Large intestine (tissue), 3 donors: ENCODE data around the gene PCDHGA6. TPM values are rescaled to one million over a fixed set of nuclear protein-coding genes. Genes with fewer than 3 reads are reported as not detected.
"Not testable (repeated sequence)": the region's sequence is repeated elsewhere in the genome, so short reads cannot be mapped to it uniquely, and the experiment has no call there.

Source experiments
- DNase-seq, 2 donors: peaks; one replicate each; pipeline versions ENCODE4 v3.0.0 to v3.0.0-alpha.2; 2013
- H3K27ac ChIP-seq: one replicate; pipeline ENCODE4 v1.5.1; 2013; ENCODE audit warnings: low read length
- H3K27me3 ChIP-seq: 2 replicates; pipeline ENCODE4 v1.6.1; 2013; ENCODE audit warnings: low read length; ENCODE audit not compliant: control insufficient read depth, insufficient read depth
- H3K36me3 ChIP-seq: 2 replicates; pipeline ENCODE4 v1.6.1; 2013; ENCODE audit warnings: low read length; ENCODE audit not compliant: control insufficient read depth, insufficient read depth
- H3K4me1 ChIP-seq: one replicate; pipeline ENCODE4 v1.6.1; 2013; ENCODE audit warnings: low read length; ENCODE audit not compliant: control insufficient read depth, insufficient read depth
- H3K4me3 ChIP-seq: one replicate; pipeline ENCODE4 v1.5.1; 2013; ENCODE audit warnings: low read length
- H3K9me3 ChIP-seq: one replicate; pipeline ENCODE4 v1.6.1; 2013; ENCODE audit warnings: mild to moderate bottlenecking, low read depth, low read length, moderate library complexity; ENCODE audit not compliant: control insufficient read depth
- WGBS: methylation state at CpG from one replicate; pipeline ENCODE4 v1.1.5; 2013; ENCODE audit warnings: low lambda C conversion rate; ENCODE audit not compliant: insufficient coverage; 5-methylcytosine and 5-hydroxymethylcytosine counted together
- polyA plus RNA-seq: library from polyadenylated mRNA; unstranded; fragments of 120-200 nt; gene quantifications from one replicate; pipeline ENCODE4 v1.2.1, GENCODE V29; 2013

Gene PCDHGA6
- polyA plus RNA-seq, 1 donor, result 1.9 TPM

DNA sequence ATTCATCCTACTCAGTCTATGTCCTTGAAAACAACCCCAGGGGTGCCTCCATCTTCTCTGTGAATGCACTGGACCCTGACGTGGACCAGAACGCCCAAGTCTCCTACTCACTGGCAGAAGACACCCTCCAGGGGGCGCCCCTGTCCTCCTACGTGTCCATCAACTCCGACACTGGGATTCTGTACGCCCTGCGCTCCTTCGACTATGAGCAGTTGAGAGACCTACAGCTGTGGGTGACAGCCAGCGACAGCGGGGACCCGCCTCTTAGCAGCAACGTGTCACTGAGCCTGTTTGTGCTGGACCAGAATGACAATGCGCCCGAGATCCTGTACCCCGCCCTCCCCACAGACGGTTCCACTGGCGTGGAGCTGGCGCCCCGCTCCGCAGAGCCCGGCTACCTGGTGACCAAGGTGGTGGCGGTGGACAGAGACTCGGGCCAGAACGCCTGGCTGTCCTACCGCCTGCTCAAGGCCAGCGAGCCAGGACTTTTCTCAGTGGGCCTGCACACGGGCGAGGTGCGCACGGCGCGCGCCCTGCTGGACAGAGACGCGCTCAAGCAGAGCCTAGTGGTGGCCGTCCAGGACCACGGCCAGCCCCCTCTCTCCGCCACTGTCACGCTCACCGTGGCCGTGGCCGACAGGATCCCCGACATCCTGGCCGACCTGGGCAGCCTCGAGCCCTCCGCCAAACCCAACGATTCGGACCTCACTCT is 1.9 kb downstream of the PCDHGA6 start:
- no CpG with 5 or more reads among the region's 48 CpGs for WGBS
- Histone ChIP-seq H3K27me3 (peaks cover 39% of the 10 kb centered on the region), H3K9me3 (peaks cover 34% of the 10 kb centered on the region)
- DNase-seq, H3K27ac ChIP-seq, H3K4me1 ChIP-seq, H3K36me3 ChIP-seq, H3K4me3 ChIP-seq: not testable (repeated sequence)

DNA sequence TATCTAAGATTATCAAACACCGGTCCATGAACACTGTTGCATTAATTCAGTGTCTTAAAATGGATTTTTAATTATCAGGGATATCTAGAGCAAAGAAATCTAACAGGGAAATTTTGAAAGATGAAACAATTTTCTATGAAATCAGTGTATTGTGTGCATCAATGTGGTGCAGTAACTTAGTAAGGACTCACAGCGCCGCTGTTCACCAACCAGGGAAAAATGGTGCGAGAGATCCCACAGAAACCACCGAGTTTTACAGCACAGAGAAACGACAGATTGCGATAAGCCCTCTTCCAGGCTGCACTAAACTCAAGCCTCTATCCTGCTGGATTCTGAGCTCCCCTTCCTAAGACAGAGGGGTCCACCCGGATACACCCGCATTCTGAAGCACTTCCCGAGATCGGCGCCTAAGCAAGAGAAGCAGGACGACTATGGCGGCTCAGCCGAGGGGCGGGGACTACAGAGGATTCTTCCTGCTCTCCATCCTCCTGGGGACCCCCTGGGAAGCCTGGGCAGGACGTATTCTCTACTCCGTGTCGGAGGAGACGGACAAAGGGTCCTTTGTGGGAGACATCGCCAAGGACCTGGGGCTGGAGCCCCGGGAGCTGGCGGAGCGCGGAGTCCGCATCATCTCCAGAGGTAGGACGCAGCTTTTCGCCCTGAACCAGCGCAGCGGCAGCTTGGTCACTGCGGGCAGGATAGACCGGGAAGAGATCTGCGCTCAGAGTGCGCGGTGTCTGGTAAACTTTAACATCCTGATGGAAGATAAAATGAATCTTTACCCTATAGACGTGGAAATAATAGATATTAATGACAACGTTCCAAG is 9.0 kb downstream of the PCDHGA6 start, which contains the start of gene PCDHGA7:
Gene PCDHGA7, plus strand, starts transcription at position 274 of the 826 bp plus-strand sequence. Its CDS starts 158 bp downstream, at position 432.
- Histone ChIP-seq H3K4me3 (peak within 1 kb of the TSS; percentile 5), H3K4me1 (no peaks in the 10 kb centered on the region), H3K36me3 (no peaks in the 10 kb centered on the region), H3K27ac (no peak within 1 kb of the TSS), H3K9me3 (peaks cover 27% of the 10 kb centered on the region), H3K27me3 (peaks cover 24% of the 10 kb centered on the region)
- no peak for DNase-seq
- 24% methylated on average over 3 of the region's 37 CpGs for WGBS

DNA sequence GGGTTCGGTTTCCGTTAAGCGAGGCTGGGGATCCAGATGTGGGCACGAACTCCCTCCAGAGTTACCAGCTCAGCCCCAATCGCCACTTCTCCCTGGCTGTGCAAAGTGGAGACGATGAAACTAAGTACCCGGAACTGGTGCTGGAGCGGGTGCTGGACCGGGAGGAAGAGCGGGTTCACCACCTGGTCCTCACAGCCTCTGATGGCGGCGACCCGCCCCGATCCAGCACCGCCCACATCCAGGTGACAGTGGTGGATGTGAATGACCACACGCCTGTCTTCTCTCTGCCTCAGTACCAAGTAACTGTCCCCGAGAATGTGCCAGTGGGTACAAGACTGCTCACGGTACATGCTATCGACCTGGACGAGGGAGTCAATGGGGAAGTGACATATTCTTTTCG is 9.7 kb downstream of the PCDHGA6 start:
- WGBS, result no CpG with 5 or more reads among the region's 21 CpGs
- H3K9me3 ChIP-seq, result peaks cover 30% of the 10 kb centered on the region
- DNase-seq, result no peak
- H3K36me3 ChIP-seq, result no peaks in the 10 kb centered on the region
- peaks cover 27% of the 10 kb centered on the region for H3K27me3 ChIP-seq
- H3K27ac ChIP-seq, result no peak overlapping the region
- H3K4me1 ChIP-seq, result no peaks in the 10 kb centered on the region
- H3K4me3 ChIP-seq, result no peak overlapping the region

DNA sequence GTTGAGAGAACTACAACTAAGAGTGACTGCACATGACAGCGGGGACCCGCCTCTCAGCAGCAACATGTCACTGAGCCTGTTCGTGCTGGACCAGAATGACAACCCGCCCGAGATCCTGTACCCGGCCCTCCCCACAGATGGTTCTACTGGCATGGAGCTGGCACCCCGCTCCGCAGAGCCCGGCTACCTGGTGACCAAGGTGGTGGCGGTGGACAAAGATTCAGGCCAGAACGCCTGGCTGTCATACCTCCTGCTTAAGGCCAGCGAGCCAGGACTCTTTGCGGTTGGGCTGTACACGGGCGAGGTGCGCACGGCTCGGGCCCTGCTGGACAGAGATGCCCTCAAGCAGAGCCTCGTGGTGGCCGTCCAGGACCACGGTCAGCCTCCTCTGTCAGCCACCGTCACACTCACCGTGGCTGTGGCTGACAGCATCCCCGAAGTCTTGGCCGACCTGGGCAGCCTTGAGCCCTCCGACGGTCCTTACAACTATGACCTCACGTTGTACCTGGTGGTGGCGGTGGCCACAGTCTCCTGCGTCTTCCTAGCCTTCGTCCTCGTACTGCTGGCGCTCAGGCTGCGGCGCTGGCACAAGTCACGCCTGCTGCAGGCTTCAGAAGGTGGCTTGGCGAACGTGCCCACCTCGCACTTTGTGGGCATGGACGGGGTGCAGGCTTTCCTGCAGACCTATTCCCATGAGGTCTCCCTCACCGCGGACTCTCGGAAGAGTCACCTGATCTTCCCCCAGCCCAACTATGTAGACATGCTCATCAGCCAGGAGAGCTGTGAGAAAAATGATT is 11.0 kb downstream of the PCDHGA6 start:
- Histone ChIP-seq H3K27me3 (peaks cover 38% of the 10 kb centered on the region), H3K27ac (no peak overlapping the region), H3K36me3 (no peaks in the 10 kb centered on the region), H3K4me1 (no peaks in the 10 kb centered on the region), H3K9me3 (peaks cover 41% of the 10 kb centered on the region), H3K4me3 (no peak overlapping the region)
- WGBS, result no CpG with 5 or more reads among the region's 43 CpGs
- DNase-seq, result no peak

DNA sequence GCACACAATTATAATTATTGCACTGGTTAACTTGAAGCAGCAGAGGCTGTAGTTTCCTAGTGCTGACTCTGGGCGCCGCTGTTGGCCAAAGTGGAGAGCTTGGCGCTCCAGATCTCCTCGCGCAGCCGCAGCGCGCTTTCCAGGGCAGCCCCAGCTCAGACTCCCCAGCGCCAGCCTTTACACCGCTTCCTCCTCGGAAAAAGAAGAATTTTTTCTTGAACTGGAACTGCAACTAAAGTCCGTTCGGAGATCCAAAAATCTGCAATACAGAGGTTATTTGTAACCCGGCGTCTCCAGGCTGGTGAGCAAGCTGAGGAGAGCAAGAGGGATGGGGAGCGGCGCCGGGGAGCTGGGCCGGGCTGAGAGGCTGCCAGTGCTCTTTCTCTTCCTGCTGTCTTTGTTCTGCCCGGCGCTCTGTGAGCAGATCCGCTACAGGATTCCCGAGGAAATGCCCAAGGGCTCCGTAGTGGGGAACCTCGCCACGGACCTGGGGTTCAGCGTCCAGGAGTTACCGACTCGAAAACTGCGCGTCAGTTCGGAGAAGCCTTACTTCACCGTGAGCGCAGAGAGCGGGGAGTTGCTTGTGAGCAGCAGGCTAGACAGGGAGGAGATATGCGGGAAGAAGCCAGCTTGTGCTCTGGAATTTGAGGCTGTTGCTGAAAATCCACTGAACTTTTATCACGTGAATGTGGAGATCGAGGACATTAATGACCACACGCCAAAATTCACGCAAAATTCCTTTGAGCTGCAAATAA is 14.0 kb downstream of the PCDHGA6 start, which contains the start of gene PCDHGB4:
Gene PCDHGB4, plus strand, starts transcription at position 142 of the 755 bp plus-strand sequence. Its CDS starts 187 bp downstream, at position 329.
- H3K27me3 ChIP-seq, result peaks cover 42% of the 10 kb centered on the region
- peaks cover 46% of the 10 kb centered on the region for H3K9me3 ChIP-seq
- H3K4me1 ChIP-seq, H3K36me3 ChIP-seq, H3K27ac ChIP-seq, DNase-seq, H3K4me3 ChIP-seq: not testable (repeated sequence)
- WGBS, result no CpG with 5 or more reads among the region's 40 CpGs

DNA sequence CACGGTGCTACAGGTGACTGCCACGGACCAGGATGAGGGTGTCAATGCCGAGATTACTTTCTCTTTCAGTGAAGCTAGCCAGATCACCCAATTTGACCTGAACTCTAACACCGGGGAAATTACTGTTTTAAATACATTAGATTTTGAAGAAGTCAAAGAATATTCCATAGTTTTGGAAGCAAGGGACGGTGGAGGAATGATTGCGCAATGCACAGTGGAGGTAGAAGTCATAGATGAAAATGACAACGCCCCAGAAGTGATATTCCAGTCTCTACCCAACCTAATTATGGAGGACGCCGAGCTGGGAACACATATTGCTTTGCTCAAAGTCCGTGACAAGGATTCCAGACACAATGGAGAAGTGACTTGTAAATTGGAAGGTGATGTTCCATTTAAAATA is 15.0 kb downstream of the PCDHGA6 start:
- Histone ChIP-seq H3K4me3 (no peak overlapping the region), H3K9me3 (peaks cover 48% of the 10 kb centered on the region)
- 42% methylated on average over 3 of the region's 10 CpGs for WGBS

DNA sequence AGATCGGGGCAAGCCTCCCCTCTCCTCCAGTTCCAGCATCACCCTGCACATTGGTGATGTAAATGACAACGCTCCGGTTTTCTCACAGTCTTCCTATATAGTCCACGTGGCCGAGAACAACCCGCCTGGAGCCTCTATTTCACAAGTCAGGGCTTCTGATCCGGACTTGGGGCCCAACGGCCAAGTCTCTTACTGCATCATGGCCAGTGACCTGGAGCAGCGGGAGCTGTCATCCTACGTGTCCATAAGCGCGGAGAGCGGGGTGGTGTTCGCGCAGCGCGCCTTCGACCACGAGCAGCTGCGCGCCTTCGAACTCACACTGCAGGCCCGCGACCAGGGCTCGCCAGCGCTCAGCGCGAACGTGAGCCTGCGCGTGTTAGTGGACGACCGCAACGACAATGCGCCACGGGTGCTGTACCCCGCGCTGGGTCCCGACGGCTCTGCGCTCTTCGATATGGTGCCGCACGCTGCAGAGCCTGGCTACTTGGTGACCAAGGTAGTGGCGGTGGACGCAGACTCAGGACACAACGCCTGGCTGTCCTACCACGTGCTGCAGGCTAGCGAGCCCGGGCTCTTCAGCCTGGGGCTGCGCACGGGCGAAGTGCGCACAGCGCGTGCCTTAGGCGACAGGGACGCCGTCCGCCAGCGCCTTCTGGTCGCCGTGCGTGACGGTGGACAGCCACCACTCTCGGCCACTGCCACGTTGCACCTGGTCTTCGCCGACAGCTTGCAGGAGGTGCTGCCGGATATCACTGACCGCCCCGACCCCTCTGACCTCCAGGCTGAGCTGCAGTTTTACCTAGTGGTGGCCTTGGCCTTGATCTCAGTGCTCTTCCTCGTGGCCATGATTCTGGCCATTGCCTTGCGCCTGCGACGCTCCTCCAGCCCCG is 15.7 kb downstream of the PCDHGA6 start:
- no peak overlapping the region for H3K4me3 ChIP-seq
- WGBS, result no CpG with 5 or more reads among the region's 77 CpGs
- no peaks in the 10 kb centered on the region for H3K4me1 ChIP-seq
- peaks cover 52% of the 10 kb centered on the region for H3K9me3 ChIP-seq
- H3K27ac ChIP-seq, result no peak overlapping the region
- H3K36me3 ChIP-seq, result no peaks in the 10 kb centered on the region
- DNase-seq, result no peak
- H3K27me3 ChIP-seq, result peaks cover 43% of the 10 kb centered on the region

More for the DNA sequence above, 15.0 kb downstream of the PCDHGA6 start:
- Histone ChIP-seq H3K36me3 (no peaks in the 10 kb centered on the region), H3K27ac (no peak overlapping the region), H3K4me1 (no peaks in the 10 kb centered on the region), H3K27me3 (peaks cover 42% of the 10 kb centered on the region)
- DNase-seq, result no peak

DNA sequence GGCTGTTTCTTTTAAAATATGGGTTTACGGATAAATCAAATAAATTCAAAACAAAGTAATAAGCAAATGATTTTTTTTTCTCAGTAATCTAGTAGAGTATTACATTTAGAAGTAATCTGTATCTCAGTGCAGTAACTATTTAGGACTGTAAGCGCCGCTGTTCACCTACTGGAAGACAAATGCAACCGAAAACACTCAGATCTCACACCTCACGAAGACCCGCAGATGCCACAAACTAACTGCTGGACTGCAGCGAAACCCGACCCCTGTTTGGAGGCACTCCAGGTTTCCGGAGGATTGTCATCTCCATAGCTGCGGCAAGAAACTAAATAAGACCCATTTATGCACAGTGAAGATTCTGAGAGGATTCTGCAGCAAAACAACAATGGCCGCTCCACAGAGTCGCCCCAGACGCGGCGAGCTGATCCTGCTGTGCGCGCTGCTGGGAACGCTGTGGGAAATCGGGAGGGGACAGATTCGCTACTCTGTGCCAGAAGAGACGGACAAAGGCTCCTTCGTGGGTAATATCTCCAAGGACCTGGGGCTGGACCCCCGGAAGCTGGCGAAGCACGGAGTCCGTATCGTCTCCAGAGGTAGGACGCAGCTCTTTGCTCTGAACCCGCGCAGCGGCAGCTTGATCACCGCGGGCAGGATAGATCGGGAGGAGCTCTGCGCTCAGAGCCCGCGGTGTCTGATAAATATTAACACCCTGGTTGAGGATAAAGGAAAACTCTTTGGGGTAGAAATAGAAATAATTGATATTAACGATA is 18.9 kb downstream of the PCDHGA6 start, which contains the start of gene PCDHGA8:
Gene PCDHGA8, plus strand, starts transcription at position 205 of the 770 bp plus-strand sequence. Its CDS starts 181 bp downstream, at position 386.
- no peaks in the 10 kb centered on the region for H3K36me3 ChIP-seq
- no peak for DNase-seq
- H3K4me1 ChIP-seq, result no peaks in the 10 kb centered on the region
- WGBS, result 36% methylated on average over 2 of the region's 38 CpGs
- peaks cover 41% of the 10 kb centered on the region for H3K27me3 ChIP-seq
- H3K27ac ChIP-seq, result no peak within 1 kb of the TSS
- no peak within 1 kb of the TSS for H3K4me3 ChIP-seq
- peaks cover 56% of the 10 kb centered on the region for H3K9me3 ChIP-seq
